Adrenal gland (tissue), 12 donors: ENCODE measurements around the gene NPBWR2. TPM values are rescaled to one million over a fixed set of nuclear protein-coding genes. Genes with fewer than 3 reads are reported as not detected.

Source experiments
- DNase-seq, 7 donors: peaks; one replicate each; pipeline ENCODE4 v3.0.0-alpha.2; 2019 to 2020
- H3K27ac ChIP-seq, 5 donors: fragments of 200-600 bp; sonication (generic) in 4 of 5; 1 replicate in 3 of 5; 2 replicates in 2 of 5; pipeline versions ENCODE4 v1.5.1 to v1.8.0; 2016 to 2020; ENCODE audit warnings: mild to moderate bottlenecking in 1 of 5
- H3K27me3 ChIP-seq: fragments of 200-600 bp; 2 replicates; pipeline ENCODE4 v1.8.0; 2021
- H3K36me3 ChIP-seq, 2 donors: fragments of 200-600 bp; replicated peaks in 1 of 2; 1 replicate in 1 of 2; 2 replicates in 1 of 2; pipeline versions ENCODE4 v1.5.1 to v1.8.0; 2018 to 2022
- H3K4me1 ChIP-seq, 2 donors: fragments of 200-600 bp; replicated peaks in 1 of 2; 1 replicate in 1 of 2; 2 replicates in 1 of 2; pipeline versions ENCODE4 v1.5.1 to v1.8.0; 2018 to 2021
- H3K4me3 ChIP-seq, 4 donors: fragments of 200-600 bp; sonication (generic) in 3 of 4; one replicate each; pipeline ENCODE4 v1.5.1; 2016 to 2018
- H3K9me3 ChIP-seq, 3 donors: fragments of 200-600 bp; sonication (generic) in 1 of 3; replicated peaks in 1 of 3; 1 replicate in 2 of 3; 2 replicates in 1 of 3; pipeline versions ENCODE4 v1.5.1 to v1.8.0; 2016 to 2021
- POLR2A ChIP-seq, 2 donors: fragments of 450-650 bp; IDR thresholded peaks; one replicate each; pipeline ENCODE4 v1.6.1; 2017; ENCODE audit warnings: antibody characterized with exemption in 2 of 2, mild to moderate bottlenecking in 2 of 2, moderate library complexity in 1 of 2
- WGBS, 4 donors: extraction: QIAGEN DNeasy Blood & Tissue Kit in 2 of 4; methylation state at CpG; one replicate each; pipeline versions ENCODE4 v1.1.5 to v1.1.7; 2013 to 2017; 5-methylcytosine and 5-hydroxymethylcytosine counted together
- intact Hi-C, 2 donors: fragments of 100-400 bp; cut with DNase I; formaldehyde crosslinking; loops; one replicate each; pipeline versions ENCODE4 v1.14.1 to v1.15.0; 2022 to 2023
- polyA plus RNA-seq, 3 donors: library from polyadenylated mRNA; stranded (reverse); fragments of 200-250 nt in 2 of 3; fragments of 350-450 nt in 1 of 3; fragmentation: Illumina TruSeq in 1 of 3; extraction: RNeasy Lipid Tissue Mini Kit (QIAGEN cat#74804) in 1 of 3; gene quantifications; one replicate each; pipeline ENCODE4 v1.2.3, GENCODE V29; 2013 to 2014
- total RNA-seq, 9 donors: library from RNA; depleted of rRNA in 4 of 9; stranded (reverse); fragments of >200 nt in 4 of 9; fragments of 120-200 nt in 1 of 9; fragmentation: NEBNext Ultra II Directional in 1 of 9; extraction: Animal tissue kit (Norgen Biotek cat#: 25700) in 1 of 9; gene quantifications; one replicate each; pipeline versions ENCODE4 v1.1.0 to v1.2.4, GENCODE V29; 2013 to 2023
- TF ChIP-seq, protein P1 (sequence below), 6 experiments: fragments of 450-650 bp in 4 of 6; fragments of 200-600 bp in 2 of 6; sonication (generic) in 1 of 6; IDR thresholded peaks; 1 replicate in 5 of 6; 2 replicates in 1 of 6; pipeline versions ENCODE4 v1.5.1 to v1.8.0; 2016 to 2021; ENCODE audit warnings: antibody characterized with exemption in 6 of 6, mild to moderate bottlenecking in 2 of 6, moderate library complexity in 1 of 6
- donor health status: healthy with polysubstance abuse.
- donor health status: Bipolar disorder and iron deficiency.
- donor health status: DM: yes; HTN: yes; CAD: no.
- donor health status: DM: no; HTN: no; CAD: no.
- donor health status: DM: no; HTN: no; CAD: no.
- donor health status: DM: yes; HTN: yes; CAD: no.

NPBWR2 gene
- total and polyA plus RNA-seq, 12 donors: 0.18 to 0.42 (median 0.33) TPM; not detected in 8

DNA sequence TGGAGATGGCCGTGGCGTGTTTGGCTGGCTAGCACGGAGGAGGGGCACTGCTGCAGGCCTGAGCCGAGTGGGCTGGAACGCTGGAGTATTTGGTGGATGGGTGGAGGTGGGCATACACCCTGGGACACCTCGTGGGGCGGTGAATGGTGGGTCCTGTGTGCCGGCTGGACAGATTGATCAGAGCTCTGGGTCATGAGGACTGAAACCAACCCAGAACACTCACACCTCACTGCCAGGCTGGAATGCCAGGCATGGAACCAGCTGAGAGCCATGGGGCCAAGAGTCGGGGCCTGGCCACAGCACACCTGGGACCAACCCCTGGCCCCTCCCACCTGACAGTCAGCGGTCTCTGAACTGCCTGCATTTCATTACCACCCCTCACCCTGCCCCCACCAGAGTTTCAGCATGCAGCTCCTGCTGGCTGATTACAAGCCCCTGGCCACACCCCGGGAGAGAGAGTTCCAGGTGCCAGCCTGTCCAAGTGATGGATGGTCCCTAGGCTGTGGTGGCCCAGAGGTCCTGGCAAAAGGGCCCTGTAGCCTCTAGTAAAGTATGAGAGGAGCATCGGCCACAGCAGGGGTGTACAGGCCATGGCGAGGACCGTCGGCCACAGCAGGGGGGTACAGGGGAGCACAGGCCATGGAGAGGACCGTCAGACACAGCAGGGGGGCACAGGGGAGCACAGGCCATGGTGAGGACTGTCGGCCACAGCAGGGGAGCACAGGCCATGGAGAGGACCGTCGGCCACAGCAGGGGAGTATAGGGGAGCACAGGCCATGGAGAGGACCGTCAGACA lies 3.3 kb downstream of the NPBWR2 start:
- Histone ChIP-seq H3K9me3 (no peaks in the 10 kb centered on the region), H3K4me3 (no peak overlapping the region), H3K27ac (no peak overlapping the region), H3K27me3 (peaks cover 21% of the 10 kb centered on the region), H3K36me3 (no peaks in the 10 kb centered on the region), H3K4me1 (peaks cover 0 to 3% of the 10 kb centered on the region in 2 donors)
- WGBS, 4 donors: 66 to 76% (median 72%) methylated on average over 14 to 20 of the region's 20 CpGs
- intact Hi-C loops: no loop called here
- no peak for TF ChIP-seq POLR2A (IDR thresholded peaks at IDR 0.05)
- TF ChIP-seq, protein P1, sequence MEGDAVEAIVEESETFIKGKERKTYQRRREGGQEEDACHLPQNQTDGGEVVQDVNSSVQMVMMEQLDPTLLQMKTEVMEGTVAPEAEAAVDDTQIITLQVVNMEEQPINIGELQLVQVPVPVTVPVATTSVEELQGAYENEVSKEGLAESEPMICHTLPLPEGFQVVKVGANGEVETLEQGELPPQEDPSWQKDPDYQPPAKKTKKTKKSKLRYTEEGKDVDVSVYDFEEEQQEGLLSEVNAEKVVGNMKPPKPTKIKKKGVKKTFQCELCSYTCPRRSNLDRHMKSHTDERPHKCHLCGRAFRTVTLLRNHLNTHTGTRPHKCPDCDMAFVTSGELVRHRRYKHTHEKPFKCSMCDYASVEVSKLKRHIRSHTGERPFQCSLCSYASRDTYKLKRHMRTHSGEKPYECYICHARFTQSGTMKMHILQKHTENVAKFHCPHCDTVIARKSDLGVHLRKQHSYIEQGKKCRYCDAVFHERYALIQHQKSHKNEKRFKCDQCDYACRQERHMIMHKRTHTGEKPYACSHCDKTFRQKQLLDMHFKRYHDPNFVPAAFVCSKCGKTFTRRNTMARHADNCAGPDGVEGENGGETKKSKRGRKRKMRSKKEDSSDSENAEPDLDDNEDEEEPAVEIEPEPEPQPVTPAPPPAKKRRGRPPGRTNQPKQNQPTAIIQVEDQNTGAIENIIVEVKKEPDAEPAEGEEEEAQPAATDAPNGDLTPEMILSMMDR (IDR thresholded peaks at IDR 0.05): no peak
- DNase-seq: peak in 5 of 7 donors; percentile 4 to 49 (median 9)

DNA sequence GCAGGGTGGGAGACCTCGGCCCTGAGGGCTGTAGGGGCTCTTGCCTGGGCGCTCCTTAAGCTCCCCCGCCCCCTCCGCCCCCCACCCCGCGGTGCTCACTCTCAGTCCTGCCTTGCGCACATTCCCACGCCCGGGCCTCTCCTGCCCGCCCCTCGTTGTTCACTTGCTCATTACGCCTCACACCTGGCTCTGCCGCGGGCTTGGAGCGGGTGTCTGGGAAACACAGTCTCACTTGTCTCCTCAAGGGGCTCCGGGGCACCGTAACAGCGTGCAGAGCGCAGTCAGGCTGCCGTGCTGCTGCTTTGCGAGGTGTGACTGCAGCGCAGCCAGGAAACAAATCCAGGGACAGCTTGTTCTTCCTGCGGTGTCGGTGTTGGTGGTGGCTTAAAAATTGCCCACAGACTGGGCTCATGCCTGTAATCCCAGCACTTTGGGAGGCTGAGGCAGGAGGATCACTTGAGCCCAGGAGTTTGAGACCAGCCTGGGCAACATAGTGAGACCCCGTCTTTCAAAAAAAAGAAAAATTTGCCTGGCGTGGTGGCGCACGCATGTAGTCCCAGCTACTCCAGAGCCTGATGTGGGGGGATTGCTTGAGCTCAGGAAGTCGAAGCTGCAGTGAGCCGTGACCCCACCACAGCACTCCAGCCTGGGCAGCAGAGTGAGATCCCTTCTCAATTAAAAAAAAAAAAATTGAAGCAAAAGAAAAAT lies 4.6 kb downstream of the NPBWR2 start:
- H3K27ac ChIP-seq: peak overlapping the region in 1 of 5 donors; percentile 64
- DNase-seq: peak in 3 of 7 donors; percentile 2 to 79 (median 11)
- no peaks in the 10 kb centered on the region for H3K9me3 ChIP-seq
- H3K4me3 ChIP-seq: peak overlapping the region in 1 of 4 donors; percentile 50
- TF ChIP-seq, protein P1 (IDR thresholded peaks at IDR 0.05): no peak
- no peak for TF ChIP-seq POLR2A (IDR thresholded peaks at IDR 0.05)
- intact Hi-C loops: no loop called here
- no peaks in the 10 kb centered on the region for H3K36me3 ChIP-seq
- H3K4me1 ChIP-seq: peaks cover 0 to 3% of the 10 kb centered on the region in 2 donors
- peaks cover 21% of the 10 kb centered on the region for H3K27me3 ChIP-seq
- WGBS, 4 donors: 27 to 52% (median 30%) methylated on average over 11 to 30 of the region's 30 CpGs

DNA sequence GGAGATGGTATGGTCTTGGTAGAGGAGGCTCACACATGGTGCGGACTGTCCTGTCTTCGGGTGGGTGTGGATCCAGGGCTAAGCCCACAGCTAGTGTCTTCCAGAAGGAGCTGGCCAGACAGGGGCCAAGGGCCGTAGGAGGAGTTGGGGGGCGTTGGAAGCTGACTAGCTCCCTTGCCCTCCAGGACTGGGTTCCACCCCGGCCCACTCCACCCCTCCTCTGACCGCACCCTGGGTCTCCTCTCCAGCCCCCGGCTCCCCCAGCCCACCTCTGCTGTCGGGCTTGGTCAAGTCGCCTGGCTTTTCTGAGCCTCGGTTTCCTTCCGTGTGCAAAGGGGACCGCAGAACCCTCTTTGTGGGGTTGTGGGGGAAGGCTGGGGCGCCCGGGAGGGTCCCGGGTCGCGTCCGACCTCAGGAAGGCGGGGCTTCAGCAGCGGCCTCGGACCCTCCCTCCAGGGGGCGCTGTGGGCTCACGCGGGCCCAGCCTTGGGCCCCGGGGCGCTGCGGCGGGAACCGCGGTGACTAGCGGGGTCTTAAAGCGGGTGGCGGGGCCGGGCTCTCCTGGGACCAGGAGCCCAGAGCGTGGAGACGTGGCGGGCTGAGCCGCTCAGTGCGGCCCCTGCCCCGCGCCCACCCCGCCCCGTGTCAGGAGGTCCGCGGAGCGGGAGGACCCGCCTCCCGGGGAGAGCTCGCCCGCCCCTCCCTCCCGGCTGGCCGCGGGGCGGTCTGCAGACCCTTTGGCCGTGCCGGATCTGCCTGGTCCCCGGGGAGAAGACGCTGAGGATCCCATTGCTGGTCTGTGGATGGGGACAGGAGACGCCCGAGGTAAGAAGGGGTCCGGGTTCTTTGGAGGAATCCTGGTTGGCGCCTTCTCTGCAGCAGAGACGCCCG lies 5.4 kb downstream of the NPBWR2 start:
- intact Hi-C loops: no loop called here
- Histone ChIP-seq H3K4me3 (peak overlapping the region in 1 of 4 donors; percentile 50), H3K27me3 (peaks cover 21% of the 10 kb centered on the region), H3K27ac (peak overlapping the region in 1 of 5 donors; percentile 64), H3K36me3 (no peaks in the 10 kb centered on the region), H3K4me1 (peaks cover 0 to 3% of the 10 kb centered on the region in 2 donors), H3K9me3 (no peaks in the 10 kb centered on the region)
- TF ChIP-seq POLR2A (IDR thresholded peaks at IDR 0.05): no peak
- TF ChIP-seq, protein P1 (IDR thresholded peaks at IDR 0.05): peak; percentile 24 to 62 (median 38)
- WGBS, 4 donors: 6 to 22% (median 14%) methylated on average over 15 to 62 of the region's 64 CpGs
- DNase-seq: peak in 4 of 7 donors; percentile 13 to 47 (median 44)
